HG03103 (cell line): ENCODE results near the gene NLRX1.
"Not testable (repeated sequence)": the region's sequence is repeated elsewhere in the genome, so short reads cannot be mapped to it uniquely, and the experiment has no call there.

Experiments
- ATAC-seq: cut with Tn5 transposase; IDR thresholded peaks from one replicate; pipeline ENCODE4 v1.9.1; 2021; ENCODE audit warnings: low read depth; ENCODE audit not compliant: unreplicated experiment

The NLRX1 gene

GRCh38 chr11:119204066-119204465 is 35.5 kb downstream of the NLRX1 start:
- no peak for ATAC-seq

GRCh38 chr11:119205080-119205479 is 36.6 kb downstream of the NLRX1 start:
- ATAC-seq = no peak

GRCh38 chr11:119205574-119206510 is 37.3 kb downstream of the NLRX1 start, which contains the start of gene CBL:
Gene CBL (plus strand): TSS chr11:119206339. CDS start chr11:119206418, 79 bp downstream.
- ATAC-seq = peak; percentile 70

GRCh38 chr11:119206511-119207414 is 38.2 kb downstream of the NLRX1 start:
- ATAC-seq = no peak

- ATAC-seq = no peak
These were observed 39.0 kb downstream of the NLRX1 start for GRCh38 chr11:119207415-119207960.

- ATAC-seq = no peak
These were observed 40.7 kb downstream of the NLRX1 start for GRCh38 chr11:119209186-119209585.

GRCh38 chr11:119210050-119210449 is 41.5 kb downstream of the NLRX1 start:
- no peak for ATAC-seq

GRCh38 chr11:119218141-119218878 is 49.8 kb downstream of the NLRX1 start:
- ATAC-seq = no peak

GRCh38 chr11:119222308-119222707 is 53.8 kb downstream of the NLRX1 start:
- ATAC-seq = no peak

- no peak for ATAC-seq
These were observed 54.4 kb downstream of the NLRX1 start for GRCh38 chr11:119222891-119223290.

GRCh38 chr11:119223856-119224255 is 55.3 kb downstream of the NLRX1 start:
- no peak for ATAC-seq

- ATAC-seq = not testable (repeated sequence)
These were observed 60.2 kb downstream of the NLRX1 start for GRCh38 chr11:119228535-119229287.

- no peak for ATAC-seq
These were observed 60.8 kb downstream of the NLRX1 start for GRCh38 chr11:119229288-119229672.

- ATAC-seq = no peak
These were observed 61.2 kb downstream of the NLRX1 start for GRCh38 chr11:119229741-119230140.
